Hippocampal formation (tissue), 2 donors: ENCODE results near the gene YBX3.

ENCODE experiments used
- DNase-seq, 2 donors: peaks; one replicate each; lab custom pipeline; 2025; lab: John Stamatoyannopoulos, UW

Gene YBX3

GRCh38 chr12:10669533-10669932 is 53.6 kb downstream of the YBX3 start:
- no peak for DNase-seq

DNA sequence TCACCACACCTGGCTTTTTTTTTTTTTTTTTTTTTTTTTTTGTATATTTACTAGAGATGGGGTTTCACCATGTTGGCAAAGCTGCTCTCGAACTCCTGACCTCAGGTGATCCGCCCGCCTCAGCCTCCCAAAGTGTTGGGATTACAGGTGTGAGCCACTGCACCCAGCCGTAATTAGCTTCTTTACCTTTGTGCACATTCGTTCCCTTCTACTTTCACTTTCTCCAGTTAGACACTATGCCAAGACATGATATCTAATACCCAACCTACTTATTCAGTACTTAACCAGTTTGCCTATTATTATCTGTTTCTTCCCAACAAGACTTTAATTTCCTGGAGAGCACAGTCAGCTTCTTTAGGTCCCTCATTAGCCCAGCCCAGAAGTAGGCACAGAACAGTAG is 54.6 kb downstream of the YBX3 start:
- no peak for DNase-seq

- DNase-seq = no peak
Observed at GRCh38 chr12:10667581-10667980, 55.5 kb downstream of the YBX3 start.

DNA sequence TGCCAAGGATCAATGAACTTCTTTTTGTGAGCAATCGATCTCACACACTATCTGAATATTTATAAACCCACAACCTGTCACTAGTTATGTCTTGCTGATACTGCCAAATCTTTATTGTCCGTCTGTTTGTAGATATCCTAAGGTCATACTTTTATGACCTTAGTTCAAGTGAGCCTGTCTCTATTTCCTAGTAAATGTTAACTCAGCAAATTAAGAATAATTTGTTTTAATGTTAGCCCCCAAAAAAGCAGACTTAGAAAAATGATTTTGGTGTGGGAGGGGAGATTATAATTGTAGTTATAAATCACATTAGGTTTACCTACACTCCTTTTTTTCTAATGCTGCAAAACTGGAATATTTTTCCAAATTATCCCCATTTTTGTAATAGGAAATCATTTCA is 58.6 kb downstream of the YBX3 start:
- no peak for DNase-seq

DNA sequence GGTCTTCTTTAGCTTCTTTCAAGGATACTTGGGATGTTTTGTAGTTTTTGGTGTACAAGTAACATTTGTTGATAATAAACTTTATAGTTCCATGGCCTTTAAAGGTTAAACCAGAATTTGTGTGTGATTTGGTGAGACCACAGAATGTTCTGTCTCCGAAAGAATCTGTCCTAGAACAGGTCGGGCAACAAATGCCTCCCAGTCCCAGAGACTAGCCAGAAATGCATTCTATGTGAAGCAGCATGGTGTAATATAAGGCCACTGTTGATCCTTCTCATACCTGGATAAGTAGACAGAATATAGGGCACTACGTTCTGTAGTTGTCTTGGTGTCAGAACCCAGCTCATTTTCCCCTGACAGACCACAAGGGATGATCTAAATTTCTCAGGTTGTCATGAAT is 59.3 kb downstream of the YBX3 start:
- DNase-seq = no peak

DNA sequence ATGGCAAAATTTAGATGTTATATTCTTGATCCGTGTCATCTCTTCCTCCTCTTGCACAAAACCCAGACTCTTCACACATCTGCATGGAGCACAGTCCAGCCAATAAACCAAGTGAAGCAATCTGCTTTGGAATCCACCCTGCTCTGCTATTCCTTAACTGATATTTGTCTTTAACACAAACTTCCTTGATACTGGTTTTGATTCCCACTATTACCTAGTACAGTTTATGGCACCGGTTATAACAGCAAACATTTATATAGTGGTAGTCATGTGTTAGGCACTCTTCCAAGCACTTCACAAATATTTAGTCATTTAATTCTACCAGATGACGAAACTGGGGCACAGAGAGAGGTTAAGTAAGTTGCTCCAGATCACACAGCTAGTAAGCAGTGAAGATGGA is 61.8 kb downstream of the YBX3 start:
- no peak for DNase-seq

DNA sequence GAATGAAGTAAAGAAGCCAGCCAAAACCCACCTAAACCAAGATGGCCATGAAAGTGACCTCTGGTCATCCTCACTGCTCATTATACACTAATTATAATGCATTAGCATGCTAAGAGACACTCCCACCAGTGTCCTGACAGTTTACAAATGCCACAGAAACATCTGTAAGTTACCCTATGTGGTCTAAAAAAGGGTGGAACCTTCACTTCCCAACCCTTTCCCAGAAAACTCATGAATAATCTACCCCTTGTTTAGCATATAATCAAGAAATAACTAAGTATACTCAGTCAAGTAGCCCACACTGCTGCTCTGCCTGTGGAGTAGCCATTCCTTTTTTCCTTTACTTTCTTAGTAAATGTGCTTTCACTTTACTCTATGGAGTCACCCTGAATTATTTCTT is 69.1 kb downstream of the YBX3 start:
- DNase-seq = no peak

- DNase-seq = no peak
Observed at GRCh38 chr12:10652192-10652591, 70.9 kb downstream of the YBX3 start.
